ENCODE measurements around the gene PTER.

Gene PTER

DNA sequence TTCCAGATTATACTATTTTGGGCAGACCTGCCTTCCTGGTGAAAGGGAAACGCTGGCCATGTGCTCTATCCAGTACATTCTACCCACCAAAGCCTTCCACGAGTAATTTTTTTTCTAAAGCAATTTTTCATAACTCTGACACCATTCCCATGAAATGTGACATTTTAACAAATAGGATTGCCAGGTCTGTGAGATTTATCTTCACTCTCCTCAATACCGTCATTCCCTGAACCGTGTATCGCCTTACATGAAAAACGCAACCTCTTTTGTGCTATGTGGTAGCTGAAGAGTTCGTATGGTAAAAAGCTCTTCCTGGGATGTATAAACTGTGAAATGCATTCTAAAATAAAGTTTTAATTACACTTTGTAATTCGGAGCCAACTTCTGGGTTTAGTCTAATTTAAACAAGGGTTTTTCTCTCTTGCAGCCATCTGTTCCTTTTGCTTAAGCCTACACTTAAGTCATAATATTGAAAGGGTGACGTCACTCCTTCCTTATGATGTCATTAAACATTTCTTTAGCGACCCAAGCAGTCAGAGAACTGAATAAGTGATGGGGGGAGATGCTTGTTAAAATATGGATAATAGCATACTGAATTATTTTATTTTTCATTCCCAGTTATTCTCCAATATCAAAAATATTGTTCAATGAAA is 57.2 kb downstream of the PTER start:
- no CpG with 5 or more reads among the region's 10 CpGs for WGBS (ENCODE audit: extremely low coverage, insufficient coverage, insufficient read length)
- H3K18ac ChIP-seq (ENCODE audit: low read length) = no peak overlapping the region
- no peak for DNase-seq

DNA sequence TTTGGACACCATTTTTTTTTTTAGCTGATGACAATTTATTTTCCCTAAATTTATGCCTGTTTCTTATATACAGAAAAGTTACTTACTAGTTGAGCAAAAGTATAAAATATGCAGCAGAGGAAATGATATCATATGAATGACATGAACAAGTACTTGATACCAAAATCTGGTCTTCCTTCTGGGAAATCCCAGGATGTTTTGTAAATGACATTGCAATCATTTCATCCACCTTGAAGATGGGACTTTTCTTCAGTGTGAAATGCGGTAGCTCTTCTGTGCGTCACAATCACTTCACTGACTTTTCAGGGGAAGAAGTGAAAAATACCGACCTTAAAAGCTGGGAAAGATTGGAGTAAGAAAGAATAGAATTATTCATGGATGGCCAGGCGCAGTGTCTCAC is 61.1 kb downstream of the PTER start:
- no peak overlapping the region for H4K12ac ChIP-seq (ENCODE audit: low read depth, low read length)
- H3K9ac ChIP-seq (ENCODE audit: low read length) = no peak overlapping the region
- no peak overlapping the region for H3K27ac ChIP-seq (ENCODE audit: low read depth, low read length)
- no CpG with 5 or more reads among the region's 4 CpGs for WGBS (ENCODE audit: extremely low coverage, insufficient coverage, insufficient read length)
- H3K4me2 ChIP-seq (ENCODE audit: low read length) = no peak overlapping the region
- H3K79me1 ChIP-seq (ENCODE audit: low read length) = no peaks in the 10 kb centered on the region
- peaks cover 3 to 6% of the 10 kb centered on the region in 2 experiments for H3K4me1 ChIP-seq (ENCODE audit: control insufficient read depth in 1 of 2, insufficient read depth in 2 of 2, low read length in 2 of 2)
- H4K91ac ChIP-seq (ENCODE audit: low read depth, low read length) = no peak overlapping the region
- H2BK5ac ChIP-seq (ENCODE audit: low read depth, low read length, poor library complexity) = no peak overlapping the region
- H3K4ac ChIP-seq (ENCODE audit: low read depth, low read length) = no peak overlapping the region
- no peak overlapping the region for H3K23ac ChIP-seq (ENCODE audit: low read length)
- no peak overlapping the region for H4K8ac ChIP-seq (ENCODE audit: low read depth, low read length)
- H3K4me3 ChIP-seq (ENCODE audit: low read depth, low read length) = no peak overlapping the region
- DNase-seq = no peak
- H3K14ac ChIP-seq (ENCODE audit: low read length) = no peak overlapping the region
- H3K36me3 ChIP-seq (ENCODE audit: control insufficient read depth in 1 of 2, insufficient read depth in 2 of 2, low read length in 2 of 2) = no peaks in the 10 kb centered on the region
- no peak overlapping the region for H2BK120ac ChIP-seq (ENCODE audit: insufficient read depth, low read length, poor library complexity)
- no peak overlapping the region for H3K18ac ChIP-seq (ENCODE audit: low read length)
- no peaks in the 10 kb centered on the region for H3K9me3 ChIP-seq (ENCODE audit: insufficient read depth, low read depth, low read length)
- no peaks in the 10 kb centered on the region for H3K79me2 ChIP-seq (ENCODE audit: control insufficient read depth, insufficient read depth, low read length, poor library complexity)
- no peak overlapping the region for H2AK5ac ChIP-seq (ENCODE audit: low read length)
- no peaks in the 10 kb centered on the region for H3K27me3 ChIP-seq (ENCODE audit: insufficient read depth, low read length)
- H2AFZ ChIP-seq (ENCODE audit: insufficient read depth, low read length, poor library complexity) = no peak overlapping the region
- no peak overlapping the region for H2BK12ac ChIP-seq (ENCODE audit: low read length)

More for the DNA sequence above, 57.2 kb downstream of the PTER start:
- Histone ChIP-seq H3K4me3 (ENCODE audit: low read depth, low read length) (no peak overlapping the region), H4K91ac (ENCODE audit: low read depth, low read length) (no peak overlapping the region), H2AFZ (ENCODE audit: insufficient read depth, low read length, poor library complexity) (no peak overlapping the region), H3K4me2 (ENCODE audit: low read length) (no peak overlapping the region), H3K27ac (ENCODE audit: low read depth, low read length) (no peak overlapping the region), H3K9me3 (ENCODE audit: insufficient read depth, low read depth, low read length) (no peaks in the 10 kb centered on the region), H3K79me2 (ENCODE audit: control insufficient read depth, insufficient read depth, low read length, poor library complexity) (no peaks in the 10 kb centered on the region), H4K8ac (ENCODE audit: low read depth, low read length) (no peak overlapping the region), H3K4ac (ENCODE audit: low read depth, low read length) (no peak overlapping the region), H3K79me1 (ENCODE audit: low read length) (no peaks in the 10 kb centered on the region), H4K12ac (ENCODE audit: low read depth, low read length) (no peak overlapping the region), H3K23ac (ENCODE audit: low read length) (no peak overlapping the region), H2BK120ac (ENCODE audit: insufficient read depth, low read length, poor library complexity) (no peak overlapping the region), H3K9ac (ENCODE audit: low read length) (no peak overlapping the region), H3K27me3 (ENCODE audit: insufficient read depth, low read length) (no peaks in the 10 kb centered on the region), H3K36me3 (ENCODE audit: control insufficient read depth in 1 of 2, insufficient read depth in 2 of 2, low read length in 2 of 2) (no peaks in the 10 kb centered on the region), H2AK5ac (ENCODE audit: low read length) (no peak overlapping the region), H2BK5ac (ENCODE audit: low read depth, low read length, poor library complexity) (no peak overlapping the region), H3K4me1 (ENCODE audit: control insufficient read depth in 1 of 2, insufficient read depth in 2 of 2, low read length in 2 of 2) (peaks cover 3 to 5% of the 10 kb centered on the region in 2 experiments), H2BK12ac (ENCODE audit: low read length) (no peak overlapping the region), H3K14ac (ENCODE audit: low read length) (no peak overlapping the region)

DNA sequence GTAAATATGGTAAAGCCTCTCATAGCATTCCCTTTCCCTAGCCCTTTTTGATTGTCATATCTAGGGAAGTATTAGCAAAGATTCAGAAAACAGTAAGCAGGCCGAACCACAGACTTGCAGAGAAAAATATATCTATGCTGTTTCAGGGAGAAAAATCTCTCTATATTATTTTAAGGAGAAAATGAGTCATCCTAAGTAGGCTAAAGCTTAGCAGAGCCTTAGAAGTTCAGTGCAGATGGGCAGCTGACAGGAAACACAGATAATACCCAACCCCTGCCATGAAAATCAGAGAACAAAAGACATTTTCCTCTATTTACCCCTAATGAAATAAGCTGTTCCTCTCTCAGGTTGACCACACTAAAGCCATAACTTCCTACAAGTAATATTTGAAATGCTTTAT is 68.4 kb downstream of the PTER start:
- no peak overlapping the region for H3K9ac ChIP-seq (ENCODE audit: low read length)
- H3K4me2 ChIP-seq (ENCODE audit: low read length) = no peak overlapping the region
- no peaks in the 10 kb centered on the region for H3K36me3 ChIP-seq (ENCODE audit: control insufficient read depth in 1 of 2, insufficient read depth in 2 of 2, low read length in 2 of 2)
- no peak overlapping the region for H3K23ac ChIP-seq (ENCODE audit: low read length)
- no CpG with 5 or more reads among the region's 1 CpG for WGBS (ENCODE audit: extremely low coverage, insufficient coverage, insufficient read length)
- H3K18ac ChIP-seq (ENCODE audit: low read length) = no peak overlapping the region
- no peak for DNase-seq
- H3K4me3 ChIP-seq (ENCODE audit: low read depth, low read length) = no peak overlapping the region
- no peaks in the 10 kb centered on the region for H3K4me1 ChIP-seq (ENCODE audit: control insufficient read depth in 1 of 2, insufficient read depth in 2 of 2, low read length in 2 of 2)
- H3K4ac ChIP-seq (ENCODE audit: low read depth, low read length) = no peak overlapping the region
- no peak overlapping the region for H2AFZ ChIP-seq (ENCODE audit: insufficient read depth, low read length, poor library complexity)
- H2BK5ac ChIP-seq (ENCODE audit: low read depth, low read length, poor library complexity) = no peak overlapping the region
- no peak overlapping the region for H4K91ac ChIP-seq (ENCODE audit: low read depth, low read length)
- H3K27me3 ChIP-seq (ENCODE audit: insufficient read depth, low read length) = no peaks in the 10 kb centered on the region
- H3K79me1 ChIP-seq (ENCODE audit: low read length) = no peaks in the 10 kb centered on the region
- H3K14ac ChIP-seq (ENCODE audit: low read length) = no peak overlapping the region
- no peak overlapping the region for H2BK12ac ChIP-seq (ENCODE audit: low read length)
- no peak overlapping the region for H2BK120ac ChIP-seq (ENCODE audit: insufficient read depth, low read length, poor library complexity)
- H3K9me3 ChIP-seq (ENCODE audit: insufficient read depth, low read depth, low read length) = no peaks in the 10 kb centered on the region
- no peak overlapping the region for H3K27ac ChIP-seq (ENCODE audit: low read depth, low read length)
- H2AK5ac ChIP-seq (ENCODE audit: low read length) = no peak overlapping the region
- no peak overlapping the region for H4K12ac ChIP-seq (ENCODE audit: low read depth, low read length)
- no peak overlapping the region for H4K8ac ChIP-seq (ENCODE audit: low read depth, low read length)
- H3K79me2 ChIP-seq (ENCODE audit: control insufficient read depth, insufficient read depth, low read length, poor library complexity) = no peaks in the 10 kb centered on the region

DNA sequence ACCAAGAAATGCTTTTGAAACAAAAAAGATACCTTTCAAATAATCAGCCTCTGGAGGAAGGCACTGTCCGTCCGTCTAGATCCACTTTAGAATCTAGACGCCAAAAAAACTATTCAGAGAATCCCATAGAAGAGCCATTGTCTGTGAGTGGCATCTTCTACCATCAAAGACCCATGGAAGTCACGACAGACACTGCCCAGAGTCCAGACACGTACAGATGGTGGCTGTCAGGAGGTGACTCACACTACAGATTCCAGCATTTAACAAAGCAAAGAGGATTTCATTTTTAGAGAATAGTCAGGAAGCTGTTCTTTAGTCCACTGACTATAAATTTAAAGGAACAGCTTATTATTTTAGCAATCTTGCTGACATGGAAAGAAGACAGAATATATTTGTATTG is 73.2 kb downstream of the PTER start:
- H3K27me3 ChIP-seq (ENCODE audit: insufficient read depth, low read length) = no peaks in the 10 kb centered on the region
- H3K9ac ChIP-seq (ENCODE audit: low read length) = no peak overlapping the region
- no peak overlapping the region for H2BK5ac ChIP-seq (ENCODE audit: low read depth, low read length, poor library complexity)
- H3K4me1 ChIP-seq (ENCODE audit: control insufficient read depth in 1 of 2, insufficient read depth in 2 of 2, low read length in 2 of 2) = no peaks in the 10 kb centered on the region
- no peak overlapping the region for H4K91ac ChIP-seq (ENCODE audit: low read depth, low read length)
- no CpG with 5 or more reads among the region's 5 CpGs for WGBS (ENCODE audit: extremely low coverage, insufficient coverage, insufficient read length)
- no peak overlapping the region for H3K4ac ChIP-seq (ENCODE audit: low read depth, low read length)
- H3K9me3 ChIP-seq (ENCODE audit: insufficient read depth, low read depth, low read length) = no peaks in the 10 kb centered on the region
- no peak overlapping the region for H4K8ac ChIP-seq (ENCODE audit: low read depth, low read length)
- H2AFZ ChIP-seq (ENCODE audit: insufficient read depth, low read length, poor library complexity) = no peak overlapping the region
- no peak overlapping the region for H2BK12ac ChIP-seq (ENCODE audit: low read length)
- no peak overlapping the region for H2BK120ac ChIP-seq (ENCODE audit: insufficient read depth, low read length, poor library complexity)
- H2AK5ac ChIP-seq (ENCODE audit: low read length) = no peak overlapping the region
- peak overlapping the region; percentile 87 for H3K27ac ChIP-seq (ENCODE audit: low read depth, low read length)
- H4K12ac ChIP-seq (ENCODE audit: low read depth, low read length) = no peak overlapping the region
- H3K79me2 ChIP-seq (ENCODE audit: control insufficient read depth, insufficient read depth, low read length, poor library complexity) = no peaks in the 10 kb centered on the region
- H3K79me1 ChIP-seq (ENCODE audit: low read length) = no peaks in the 10 kb centered on the region
- peak; percentile 29 to 58 for DNase-seq
- no peak overlapping the region for H3K14ac ChIP-seq (ENCODE audit: low read length)
- no peak overlapping the region for H3K23ac ChIP-seq (ENCODE audit: low read length)
- no peaks in the 10 kb centered on the region for H3K36me3 ChIP-seq (ENCODE audit: control insufficient read depth in 1 of 2, insufficient read depth in 2 of 2, low read length in 2 of 2)
- peak overlapping the region; percentile 30 for H3K4me2 ChIP-seq (ENCODE audit: low read length)
- no peak overlapping the region for H3K4me3 ChIP-seq (ENCODE audit: low read depth, low read length)
- H3K18ac ChIP-seq (ENCODE audit: low read length) = no peak overlapping the region

Measured in trophoblast cell (in vitro differentiated cells and primary cell).